ENCODE results near the gene GALNT2. TPM values are rescaled to one million over a fixed set of nuclear protein-coding genes. Genes with fewer than 3 reads are reported as not detected.

GALNT2 gene
- total and polyA plus RNA-seq, 2 of the 13 experiments (the other 11 are each of a cell fraction or from before 2014, with no cell fraction given): 39.3 to 39.6 TPM

DNA sequence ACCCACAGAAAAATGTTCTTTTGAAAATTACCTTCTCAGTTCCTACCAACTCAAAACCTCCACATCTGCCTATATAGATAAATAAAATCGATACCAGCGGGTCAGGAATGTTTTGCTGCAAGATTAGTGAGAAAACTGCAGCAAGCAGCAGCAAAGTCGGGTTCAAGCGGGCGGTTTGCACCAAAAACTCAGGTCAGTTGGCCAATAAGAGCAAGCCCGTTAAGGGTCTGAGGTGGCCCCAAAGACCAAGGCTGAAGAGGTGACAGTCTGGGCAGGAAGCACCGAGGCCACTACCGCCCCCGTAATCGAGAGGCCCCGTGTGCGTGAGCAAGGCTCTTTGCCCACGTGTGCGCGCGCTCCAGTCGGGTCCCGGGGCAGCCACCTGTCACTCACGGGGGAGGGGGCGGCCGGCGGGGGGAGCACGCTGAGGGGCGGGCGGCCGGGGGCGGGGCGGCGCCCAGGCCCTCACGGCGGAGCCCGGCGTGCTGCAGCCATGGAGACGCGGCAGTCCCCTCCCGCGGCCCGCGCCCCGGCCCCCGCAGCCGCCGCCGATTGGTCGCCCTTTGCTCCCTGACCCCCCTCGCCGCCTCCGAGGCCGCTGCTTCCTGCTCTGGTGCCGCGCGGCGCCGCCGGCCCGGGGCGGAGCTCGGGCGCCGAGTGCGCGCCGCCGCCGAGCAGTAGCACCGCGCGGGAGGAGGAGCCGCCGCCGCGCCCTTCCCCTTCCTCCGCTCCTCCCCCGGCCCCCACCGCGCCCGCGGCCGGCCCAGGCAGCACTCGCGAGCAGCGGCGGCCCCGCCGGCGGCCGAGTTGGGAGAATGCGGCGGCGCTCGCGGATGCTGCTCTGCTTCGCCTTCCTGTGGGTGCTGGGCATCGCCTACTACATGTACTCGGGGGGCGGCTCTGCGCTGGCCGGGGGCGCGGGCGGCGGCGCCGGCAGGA lies at the start of gene GALNT2 (continued):
- TF ChIP-seq, protein P1, sequence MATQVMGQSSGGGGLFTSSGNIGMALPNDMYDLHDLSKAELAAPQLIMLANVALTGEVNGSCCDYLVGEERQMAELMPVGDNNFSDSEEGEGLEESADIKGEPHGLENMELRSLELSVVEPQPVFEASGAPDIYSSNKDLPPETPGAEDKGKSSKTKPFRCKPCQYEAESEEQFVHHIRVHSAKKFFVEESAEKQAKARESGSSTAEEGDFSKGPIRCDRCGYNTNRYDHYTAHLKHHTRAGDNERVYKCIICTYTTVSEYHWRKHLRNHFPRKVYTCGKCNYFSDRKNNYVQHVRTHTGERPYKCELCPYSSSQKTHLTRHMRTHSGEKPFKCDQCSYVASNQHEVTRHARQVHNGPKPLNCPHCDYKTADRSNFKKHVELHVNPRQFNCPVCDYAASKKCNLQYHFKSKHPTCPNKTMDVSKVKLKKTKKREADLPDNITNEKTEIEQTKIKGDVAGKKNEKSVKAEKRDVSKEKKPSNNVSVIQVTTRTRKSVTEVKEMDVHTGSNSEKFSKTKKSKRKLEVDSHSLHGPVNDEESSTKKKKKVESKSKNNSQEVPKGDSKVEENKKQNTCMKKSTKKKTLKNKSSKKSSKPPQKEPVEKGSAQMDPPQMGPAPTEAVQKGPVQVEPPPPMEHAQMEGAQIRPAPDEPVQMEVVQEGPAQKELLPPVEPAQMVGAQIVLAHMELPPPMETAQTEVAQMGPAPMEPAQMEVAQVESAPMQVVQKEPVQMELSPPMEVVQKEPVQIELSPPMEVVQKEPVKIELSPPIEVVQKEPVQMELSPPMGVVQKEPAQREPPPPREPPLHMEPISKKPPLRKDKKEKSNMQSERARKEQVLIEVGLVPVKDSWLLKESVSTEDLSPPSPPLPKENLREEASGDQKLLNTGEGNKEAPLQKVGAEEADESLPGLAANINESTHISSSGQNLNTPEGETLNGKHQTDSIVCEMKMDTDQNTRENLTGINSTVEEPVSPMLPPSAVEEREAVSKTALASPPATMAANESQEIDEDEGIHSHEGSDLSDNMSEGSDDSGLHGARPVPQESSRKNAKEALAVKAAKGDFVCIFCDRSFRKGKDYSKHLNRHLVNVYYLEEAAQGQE (IDR thresholded peaks at IDR 0.05; ENCODE audit: borderline replicate concordance in 1 of 2, low read depth in 1 of 2, low read length in 2 of 2): no peak
- TF ChIP-seq, protein P2, sequence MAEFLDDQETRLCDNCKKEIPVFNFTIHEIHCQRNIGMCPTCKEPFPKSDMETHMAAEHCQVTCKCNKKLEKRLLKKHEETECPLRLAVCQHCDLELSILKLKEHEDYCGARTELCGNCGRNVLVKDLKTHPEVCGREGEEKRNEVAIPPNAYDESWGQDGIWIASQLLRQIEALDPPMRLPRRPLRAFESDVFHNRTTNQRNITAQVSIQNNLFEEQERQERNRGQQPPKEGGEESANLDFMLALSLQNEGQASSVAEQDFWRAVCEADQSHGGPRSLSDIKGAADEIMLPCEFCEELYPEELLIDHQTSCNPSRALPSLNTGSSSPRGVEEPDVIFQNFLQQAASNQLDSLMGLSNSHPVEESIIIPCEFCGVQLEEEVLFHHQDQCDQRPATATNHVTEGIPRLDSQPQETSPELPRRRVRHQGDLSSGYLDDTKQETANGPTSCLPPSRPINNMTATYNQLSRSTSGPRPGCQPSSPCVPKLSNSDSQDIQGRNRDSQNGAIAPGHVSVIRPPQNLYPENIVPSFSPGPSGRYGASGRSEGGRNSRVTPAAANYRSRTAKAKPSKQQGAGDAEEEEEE (CRISPR knock-in tag; IDR thresholded peaks at IDR 0.05; ENCODE audit: borderline replicate concordance): no peak
- TF ChIP-seq, protein P3, sequence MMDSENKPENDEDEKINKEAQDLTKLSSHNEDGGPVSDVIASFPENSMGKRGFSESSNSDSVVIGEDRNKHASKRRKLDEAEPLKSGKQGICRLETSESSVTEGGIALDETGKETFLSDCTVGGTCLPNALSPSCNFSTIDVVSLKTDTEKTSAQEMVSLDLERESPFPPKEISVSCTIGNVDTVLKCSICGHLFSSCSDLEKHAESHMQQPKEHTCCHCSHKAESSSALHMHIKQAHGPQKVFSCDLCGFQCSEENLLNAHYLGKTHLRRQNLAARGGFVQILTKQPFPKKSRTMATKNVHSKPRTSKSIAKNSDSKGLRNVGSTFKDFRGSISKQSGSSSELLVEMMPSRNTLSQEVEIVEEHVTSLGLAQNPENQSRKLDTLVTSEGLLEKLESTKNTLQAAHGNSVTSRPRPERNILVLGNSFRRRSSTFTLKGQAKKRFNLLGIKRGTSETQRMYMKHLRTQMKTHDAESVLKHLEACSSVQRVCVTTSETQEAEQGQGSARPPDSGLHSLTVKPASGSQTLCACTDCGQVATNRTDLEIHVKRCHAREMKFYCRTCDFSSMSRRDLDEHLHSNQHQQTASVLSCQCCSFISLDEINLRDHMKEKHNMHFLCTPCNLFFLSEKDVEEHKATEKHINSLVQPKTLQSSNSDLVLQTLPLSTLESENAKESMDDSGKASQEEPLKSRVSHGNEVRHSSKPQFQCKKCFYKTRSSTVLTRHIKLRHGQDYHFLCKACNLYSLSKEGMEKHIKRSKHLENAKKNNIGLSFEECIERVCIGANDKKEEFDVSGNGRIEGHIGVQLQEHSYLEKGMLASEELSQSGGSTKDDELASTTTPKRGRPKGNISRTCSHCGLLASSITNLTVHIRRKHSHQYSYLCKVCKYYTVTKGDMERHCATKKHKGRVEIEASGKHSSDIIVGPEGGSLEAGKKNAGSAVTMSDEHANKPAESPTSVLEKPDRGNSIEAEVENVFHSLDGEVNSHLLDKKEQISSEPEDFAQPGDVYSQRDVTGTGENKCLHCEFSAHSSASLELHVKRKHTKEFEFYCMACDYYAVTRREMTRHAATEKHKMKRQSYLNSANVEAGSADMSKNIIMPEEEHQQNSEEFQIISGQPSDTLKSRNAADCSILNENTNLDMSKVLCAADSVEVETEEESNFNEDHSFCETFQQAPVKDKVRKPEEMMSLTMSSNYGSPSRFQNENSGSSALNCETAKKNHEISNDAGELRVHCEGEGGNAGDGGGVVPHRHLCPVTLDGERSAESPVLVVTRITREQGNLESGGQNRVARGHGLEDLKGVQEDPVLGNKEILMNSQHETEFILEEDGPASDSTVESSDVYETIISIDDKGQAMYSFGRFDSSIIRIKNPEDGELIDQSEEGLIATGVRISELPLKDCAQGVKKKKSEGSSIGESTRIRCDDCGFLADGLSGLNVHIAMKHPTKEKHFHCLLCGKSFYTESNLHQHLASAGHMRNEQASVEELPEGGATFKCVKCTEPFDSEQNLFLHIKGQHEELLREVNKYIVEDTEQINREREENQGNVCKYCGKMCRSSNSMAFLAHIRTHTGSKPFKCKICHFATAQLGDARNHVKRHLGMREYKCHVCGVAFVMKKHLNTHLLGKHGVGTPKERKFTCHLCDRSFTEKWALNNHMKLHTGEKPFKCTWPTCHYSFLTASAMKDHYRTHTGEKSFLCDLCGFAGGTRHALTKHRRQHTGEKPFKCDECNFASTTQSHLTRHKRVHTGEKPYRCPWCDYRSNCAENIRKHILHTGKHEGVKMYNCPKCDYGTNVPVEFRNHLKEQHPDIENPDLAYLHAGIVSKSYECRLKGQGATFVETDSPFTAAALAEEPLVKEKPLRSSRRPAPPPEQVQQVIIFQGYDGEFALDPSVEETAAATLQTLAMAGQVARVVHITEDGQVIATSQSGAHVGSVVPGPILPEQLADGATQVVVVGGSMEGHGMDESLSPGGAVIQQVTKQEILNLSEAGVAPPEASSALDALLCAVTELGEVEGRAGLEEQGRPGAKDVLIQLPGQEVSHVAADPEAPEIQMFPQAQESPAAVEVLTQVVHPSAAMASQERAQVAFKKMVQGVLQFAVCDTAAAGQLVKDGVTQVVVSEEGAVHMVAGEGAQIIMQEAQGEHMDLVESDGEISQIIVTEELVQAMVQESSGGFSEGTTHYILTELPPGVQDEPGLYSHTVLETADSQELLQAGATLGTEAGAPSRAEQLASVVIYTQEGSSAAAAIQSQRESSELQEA (CRISPR knock-in tag; IDR thresholded peaks at IDR 0.05; ENCODE audit: not compliant biosample characterization): no peak
- TF ChIP-seq SP5 (CRISPR knock-in tag; IDR thresholded peaks at IDR 0.05; ENCODE audit: borderline replicate concordance, low read depth) (0 out of 2 replicates have a peak, but pooled peaks have one; percentile 11), EED (CRISPR knock-in tag; IDR thresholded peaks at IDR 0.05) (no peak), FOSL2 (CRISPR knock-in tag; IDR thresholded peaks at IDR 0.05) (peak; percentile 54), KLF16 (CRISPR knock-in tag; IDR thresholded peaks at IDR 0.05) (no peak; a peak in 1 of 4 replicates)
- TF ChIP-seq, protein P4, sequence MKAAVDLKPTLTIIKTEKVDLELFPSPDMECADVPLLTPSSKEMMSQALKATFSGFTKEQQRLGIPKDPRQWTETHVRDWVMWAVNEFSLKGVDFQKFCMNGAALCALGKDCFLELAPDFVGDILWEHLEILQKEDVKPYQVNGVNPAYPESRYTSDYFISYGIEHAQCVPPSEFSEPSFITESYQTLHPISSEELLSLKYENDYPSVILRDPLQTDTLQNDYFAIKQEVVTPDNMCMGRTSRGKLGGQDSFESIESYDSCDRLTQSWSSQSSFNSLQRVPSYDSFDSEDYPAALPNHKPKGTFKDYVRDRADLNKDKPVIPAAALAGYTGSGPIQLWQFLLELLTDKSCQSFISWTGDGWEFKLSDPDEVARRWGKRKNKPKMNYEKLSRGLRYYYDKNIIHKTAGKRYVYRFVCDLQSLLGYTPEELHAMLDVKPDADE (CRISPR knock-in tag; IDR thresholded peaks at IDR 0.05): 0 out of 2 replicates have a peak, but pooled peaks have one; percentile 4
- TF ChIP-seq, protein P5, sequence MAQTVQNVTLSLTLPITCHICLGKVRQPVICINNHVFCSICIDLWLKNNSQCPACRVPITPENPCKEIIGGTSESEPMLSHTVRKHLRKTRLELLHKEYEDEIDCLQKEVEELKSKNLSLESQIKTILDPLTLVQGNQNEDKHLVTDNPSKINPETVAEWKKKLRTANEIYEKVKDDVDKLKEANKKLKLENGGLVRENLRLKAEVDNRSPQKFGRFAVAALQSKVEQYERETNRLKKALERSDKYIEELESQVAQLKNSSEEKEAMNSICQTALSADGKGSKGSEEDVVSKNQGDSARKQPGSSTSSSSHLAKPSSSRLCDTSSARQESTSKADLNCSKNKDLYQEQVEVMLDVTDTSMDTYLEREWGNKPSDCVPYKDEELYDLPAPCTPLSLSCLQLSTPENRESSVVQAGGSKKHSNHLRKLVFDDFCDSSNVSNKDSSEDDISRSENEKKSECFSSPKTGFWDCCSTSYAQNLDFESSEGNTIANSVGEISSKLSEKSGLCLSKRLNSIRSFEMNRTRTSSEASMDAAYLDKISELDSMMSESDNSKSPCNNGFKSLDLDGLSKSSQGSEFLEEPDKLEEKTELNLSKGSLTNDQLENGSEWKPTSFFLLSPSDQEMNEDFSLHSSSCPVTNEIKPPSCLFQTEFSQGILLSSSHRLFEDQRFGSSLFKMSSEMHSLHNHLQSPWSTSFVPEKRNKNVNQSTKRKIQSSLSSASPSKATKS (CRISPR knock-in tag; IDR thresholded peaks at IDR 0.05): no peak

Measured in HepG2 (cell line).